Activated T-helper 1 cell treated with Interleukin-2 at 50 U/mL for 16 hours (primary cell): ENCODE results near the gene SPON2.
A peak's percentile ranks its signal among the peaks of the same experiment; 100 is the strongest.

Experiments used
- DNase-seq: peaks from one replicate; pipeline ENCODE4 v3.0.0-alpha.2; 2020; ENCODE audit warnings: low read depth

SPON2 gene

DNA sequence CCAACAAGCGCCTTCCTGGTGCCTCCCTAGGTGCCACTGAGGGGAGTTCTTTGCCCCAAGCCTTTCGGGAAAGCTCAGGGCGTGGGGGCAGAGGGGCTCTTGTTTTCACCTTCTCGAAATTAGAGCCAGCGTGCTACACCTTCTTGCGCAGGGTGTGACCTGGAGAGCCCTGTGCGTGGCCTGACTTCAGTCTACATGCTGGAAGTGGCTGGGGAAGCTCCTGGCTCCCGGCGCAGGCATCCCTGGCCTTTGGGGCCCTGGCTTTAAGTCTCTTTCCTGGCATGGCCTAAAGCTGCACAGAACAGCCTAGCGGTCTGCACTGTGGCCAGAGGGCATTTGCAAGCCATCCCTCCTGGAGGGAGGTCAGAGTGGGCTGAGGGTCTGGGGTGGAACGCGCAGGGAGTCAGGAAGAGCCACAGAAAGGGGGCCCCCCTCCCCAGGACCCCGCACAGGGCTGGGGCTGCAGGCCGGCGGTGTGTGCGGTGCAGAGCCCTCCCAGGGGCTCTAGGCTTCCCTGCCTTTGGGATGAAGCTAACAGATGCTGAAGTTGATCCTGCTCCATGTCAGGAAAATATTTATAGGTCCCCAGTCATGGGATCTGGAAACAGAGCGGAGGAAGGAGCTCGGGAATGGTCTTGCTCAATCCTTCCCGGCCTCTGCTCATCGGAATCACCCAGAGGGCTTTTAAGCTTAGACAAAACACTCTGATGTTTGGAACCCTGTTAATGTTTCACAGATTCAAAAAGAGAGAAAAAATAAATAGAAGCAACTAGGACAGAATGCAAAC is 781 bp upstream of the SPON2 start:
- DNase-seq: no peak

DNA sequence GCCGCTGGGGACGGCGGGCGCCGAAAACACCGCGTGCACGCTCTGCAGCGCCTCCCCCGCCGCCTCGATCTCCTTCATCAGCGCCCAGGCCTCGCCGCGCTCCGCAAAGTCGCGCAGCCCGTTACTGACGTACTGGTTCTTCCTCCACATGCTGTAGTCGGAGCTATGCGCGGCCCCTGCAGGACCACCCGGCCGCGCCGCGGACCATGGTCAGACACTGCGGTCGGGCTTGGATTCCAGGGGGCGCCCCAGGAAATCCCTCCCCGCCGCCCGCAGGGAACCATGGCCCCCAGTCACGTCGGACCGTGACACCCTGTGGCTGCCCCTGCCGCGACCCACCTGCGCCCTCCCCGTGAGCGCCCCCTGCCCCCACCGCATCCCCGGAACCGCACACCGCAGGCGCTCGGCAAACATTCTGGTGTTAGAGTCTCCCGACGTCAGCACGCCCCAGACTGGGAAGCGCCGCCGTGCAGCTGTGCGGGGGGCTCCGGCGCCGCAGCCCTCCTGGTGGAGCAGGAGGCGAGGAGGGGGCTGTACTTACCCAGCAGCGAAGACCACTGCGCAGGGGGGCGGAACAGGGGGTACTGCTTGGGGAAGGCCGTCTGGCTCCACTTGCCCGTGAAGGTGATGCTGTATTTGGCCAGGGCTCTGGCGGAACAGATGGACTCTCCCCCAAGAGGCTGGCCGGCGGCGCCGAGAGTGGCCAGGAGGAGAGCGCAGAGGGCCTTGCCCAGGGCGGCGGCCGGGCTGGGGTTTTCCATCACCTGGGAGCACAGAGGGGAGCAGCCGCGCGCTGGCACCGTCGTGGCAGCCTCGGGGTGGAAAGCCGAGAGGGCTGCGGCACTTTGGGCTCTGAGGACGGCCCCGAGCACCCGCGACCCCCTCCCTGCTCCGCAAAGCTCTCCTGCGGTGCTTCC is 814 bp downstream of the SPON2 start:
- DNase-seq: peak; percentile 33

GRCh38 chr4:1170976-1171310 is 1.4 kb downstream of the SPON2 start:
- no peak for DNase-seq

DNA sequence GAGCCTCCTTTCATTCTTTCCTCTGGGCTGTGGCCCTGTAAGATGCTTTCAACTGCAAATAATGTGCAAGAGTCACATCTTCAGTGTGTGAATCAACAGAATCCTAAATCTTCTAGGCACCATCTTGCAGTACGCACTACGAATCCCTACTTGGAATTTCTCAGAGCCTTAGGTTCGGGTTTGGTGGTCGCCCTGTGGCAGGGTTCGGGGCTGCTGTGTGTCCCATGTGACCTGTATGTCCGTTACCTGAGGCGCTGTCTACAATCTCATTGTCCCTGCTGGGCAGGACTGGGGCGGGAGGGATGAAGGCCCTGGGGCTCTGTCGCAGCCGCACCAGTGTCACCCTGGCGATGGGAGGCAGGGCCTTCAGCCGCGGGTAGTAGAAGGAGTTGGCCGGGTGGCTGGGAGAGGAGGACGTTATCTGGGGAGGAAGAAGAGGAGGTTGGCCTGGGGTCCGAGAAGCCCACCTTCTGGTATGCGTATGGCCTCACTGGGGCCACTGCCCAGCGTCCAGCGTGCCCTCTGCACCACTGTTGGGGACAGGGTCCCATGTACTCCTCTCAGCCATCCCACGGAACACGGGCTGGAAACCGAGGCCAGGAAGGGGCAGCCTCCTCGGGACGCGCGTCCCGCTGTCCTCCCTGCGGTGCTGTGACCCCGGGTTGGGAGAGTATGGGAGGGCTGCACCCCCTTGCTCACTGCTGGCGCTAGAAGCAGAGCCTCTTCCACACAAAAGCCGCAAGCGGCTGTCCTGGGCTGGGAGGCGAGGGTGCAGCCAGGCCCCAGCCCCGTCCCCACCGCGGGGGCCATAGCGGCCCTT is 2.0 kb downstream of the SPON2 start:
- no peak for DNase-seq

DNA sequence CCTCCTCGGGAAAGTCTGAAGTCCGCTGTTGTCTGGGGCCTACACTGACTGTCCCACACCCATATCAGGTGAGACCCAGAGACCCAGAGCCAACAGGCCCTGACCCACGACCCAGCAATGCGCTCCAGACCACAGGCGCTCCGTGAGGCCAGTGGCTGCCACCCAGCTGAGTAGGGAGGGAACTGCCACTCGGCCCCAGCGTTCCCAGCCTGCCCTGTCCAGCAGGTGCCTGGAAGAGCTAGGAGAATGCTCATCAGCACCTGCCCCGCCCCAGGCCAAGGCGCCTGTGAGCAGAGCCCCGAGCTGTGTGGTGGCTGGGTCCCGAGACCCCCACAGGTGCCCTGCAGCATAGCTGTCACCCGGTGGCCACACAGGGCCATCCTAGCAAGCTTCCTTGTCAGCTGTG is 2.7 kb downstream of the SPON2 start:
- DNase-seq: no peak

GRCh38 chr4:1169171-1169671 is 3.2 kb downstream of the SPON2 start:
- no peak for DNase-seq

DNA sequence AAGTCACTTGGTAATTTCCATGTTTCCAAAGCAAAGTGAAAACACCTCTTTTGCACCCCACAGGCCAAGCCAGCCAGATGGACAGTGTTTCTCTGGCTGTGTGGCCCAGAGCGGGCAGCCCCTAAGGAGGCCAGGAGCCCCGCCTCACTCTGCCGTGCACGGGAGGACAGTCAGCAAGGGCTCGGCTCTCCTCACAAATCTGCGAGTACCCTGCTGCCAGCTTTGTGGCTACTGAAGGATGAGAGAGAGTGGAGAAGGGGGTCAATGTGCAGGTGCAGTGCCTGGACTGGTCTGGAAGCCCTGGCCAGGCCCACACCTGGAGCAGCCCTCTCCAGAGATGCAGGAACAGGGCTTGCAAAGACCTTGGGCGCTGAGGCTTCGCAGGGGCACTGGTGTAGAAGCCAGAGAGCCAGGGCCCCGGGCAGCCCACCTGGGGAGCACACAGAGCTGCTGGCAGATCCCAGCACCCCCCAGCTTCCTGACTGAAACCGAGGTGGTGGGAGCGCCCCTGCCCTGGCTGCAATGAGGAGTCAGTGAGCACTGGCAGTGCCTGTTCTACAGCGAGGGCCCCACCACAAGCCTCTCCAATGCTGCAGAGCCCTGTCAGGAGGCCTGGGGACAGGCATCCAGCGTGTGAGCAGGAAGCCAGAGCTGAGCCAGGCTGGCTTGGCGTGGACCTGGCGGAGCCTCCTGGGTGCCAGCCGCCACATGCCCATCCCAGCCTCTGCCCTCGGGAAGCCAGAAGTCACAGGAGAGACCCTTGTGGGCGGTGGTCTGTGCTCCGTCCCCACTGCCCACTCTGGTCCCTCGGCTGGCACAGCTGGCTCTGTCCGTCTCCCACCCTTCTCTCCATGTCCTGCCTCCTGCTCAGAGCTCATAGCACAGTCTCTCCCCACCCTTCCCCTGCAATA is 3.9 kb downstream of the SPON2 start:
- DNase-seq: no peak

DNA sequence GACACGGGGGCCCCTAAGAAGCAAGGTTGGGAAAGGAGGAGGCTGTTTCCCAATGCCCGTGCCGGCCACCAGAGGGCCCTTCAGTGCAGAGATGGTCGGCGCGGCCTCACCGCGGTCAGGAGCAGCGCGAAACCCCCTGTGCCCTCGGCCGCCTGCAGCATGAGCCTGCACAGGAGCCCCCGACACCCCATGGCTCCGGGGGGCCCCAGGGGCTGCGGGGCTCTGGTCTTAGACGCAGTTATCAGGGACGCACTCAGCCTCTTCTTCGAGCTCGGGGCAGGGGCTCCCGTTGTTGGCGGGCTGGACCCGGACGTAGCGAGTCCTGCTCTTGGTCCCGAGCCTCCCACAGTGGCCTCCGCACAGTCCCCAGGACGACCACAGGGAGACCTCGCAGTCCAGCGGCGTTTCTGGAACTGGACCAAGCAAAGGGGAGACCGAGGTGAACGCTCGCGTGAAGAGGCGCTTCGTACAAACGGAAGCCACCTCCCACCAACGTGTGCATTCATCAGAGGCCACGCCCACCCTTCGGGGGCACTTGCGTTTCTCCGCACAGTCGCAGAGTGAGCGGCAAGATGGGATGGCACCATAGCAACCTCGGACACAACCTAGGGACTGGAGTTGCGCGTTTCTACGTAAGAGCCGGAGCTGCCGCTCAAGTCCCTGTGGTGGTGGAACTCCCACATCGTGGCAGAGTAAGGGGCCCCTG is 5.0 kb downstream of the SPON2 start:
- peak; percentile 67 for DNase-seq

DNA sequence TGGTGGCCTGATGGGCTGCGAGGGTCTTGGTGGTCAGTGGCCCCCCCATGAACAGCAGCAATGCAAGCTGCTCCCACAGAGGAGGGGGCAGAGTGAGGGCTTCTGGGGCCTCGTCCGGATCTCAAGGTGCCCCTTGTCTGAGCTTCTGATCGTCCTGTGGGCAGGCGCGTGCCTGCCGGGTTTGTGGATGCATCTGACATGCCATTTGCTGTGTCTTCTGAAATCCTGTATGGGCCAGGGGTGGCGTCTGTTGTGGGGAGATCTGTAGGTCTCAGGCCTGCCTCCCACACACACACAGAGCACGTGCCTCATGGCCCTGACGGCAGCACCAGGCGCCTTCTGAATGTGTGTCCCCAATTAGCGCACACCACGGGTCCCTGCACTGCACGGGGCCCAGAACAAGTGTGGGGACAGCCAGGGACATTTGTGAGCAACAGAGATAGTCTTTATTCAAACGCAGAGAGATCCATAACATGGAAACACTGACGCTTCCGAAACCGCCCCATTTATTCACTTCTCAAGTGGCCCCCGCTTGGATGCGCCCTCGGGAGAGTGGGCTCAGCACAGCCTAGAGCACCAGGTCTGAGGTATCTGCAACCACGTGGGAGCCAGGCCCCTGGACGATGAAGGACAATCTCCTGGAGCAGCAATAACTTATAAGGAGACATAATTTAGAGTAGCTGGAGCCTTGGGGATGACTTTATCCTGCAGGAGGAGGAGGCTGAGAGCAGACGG is 5.7 kb downstream of the SPON2 start:
- DNase-seq: no peak

GRCh38 chr4:1164956-1165545 is 7.3 kb downstream of the SPON2 start:
- no peak for DNase-seq

DNA sequence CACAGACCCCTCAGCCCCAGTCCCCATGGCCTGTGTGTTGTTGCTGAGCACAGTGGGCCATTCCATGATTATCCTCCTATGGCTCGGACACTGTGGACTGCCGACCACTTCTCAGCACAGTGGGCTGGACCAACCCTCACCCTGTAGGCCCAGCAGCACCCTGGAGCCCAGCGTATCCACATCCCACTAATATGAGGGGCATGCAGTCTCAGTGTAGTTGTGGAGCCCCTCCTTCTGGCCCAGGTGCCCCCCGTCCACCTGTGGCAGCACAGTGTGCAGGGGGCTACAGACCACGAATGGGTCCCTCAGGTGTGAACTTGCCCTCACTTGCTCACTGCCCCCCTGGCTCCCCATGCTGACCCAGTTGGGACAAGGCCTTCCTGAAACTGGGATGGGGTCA is 7.9 kb downstream of the SPON2 start:
- DNase-seq: no peak

DNA sequence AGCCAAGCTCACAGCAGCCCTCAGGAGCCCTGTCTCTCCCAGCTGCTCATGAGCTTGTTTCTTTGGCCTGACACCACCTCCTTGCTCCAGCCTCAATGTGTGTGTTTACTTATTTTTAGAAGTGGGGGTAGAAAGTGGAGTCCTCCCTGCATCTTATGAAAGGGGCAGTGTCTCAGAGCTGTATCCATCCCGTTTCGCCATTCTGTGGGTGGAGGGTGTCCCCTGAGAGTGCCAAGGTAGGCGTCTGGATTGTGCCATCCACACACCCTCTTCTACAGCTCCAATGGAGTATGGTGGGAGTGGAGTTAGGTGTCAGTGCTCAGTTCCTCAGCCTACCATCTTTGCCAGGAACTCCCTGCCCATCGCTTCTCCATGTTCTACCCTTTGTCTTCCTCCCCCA is 8.3 kb downstream of the SPON2 start:
- no peak for DNase-seq

DNA sequence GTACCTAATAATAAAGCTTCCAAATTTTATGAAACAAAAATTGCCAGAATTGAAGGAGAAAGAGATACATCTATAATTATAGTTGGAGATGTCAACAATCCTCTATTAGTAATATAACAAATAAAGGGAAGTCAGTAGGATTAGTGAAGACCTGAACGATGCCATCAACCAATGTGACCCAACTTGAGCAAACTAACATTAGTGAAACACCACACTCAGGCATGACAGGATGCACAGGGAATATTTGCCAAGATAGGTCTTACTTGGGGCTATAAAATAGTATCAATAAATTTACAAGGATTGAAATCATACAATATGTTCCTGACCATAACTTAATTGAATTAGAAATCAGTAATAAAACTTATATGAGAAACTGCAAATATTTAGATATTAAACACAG is 12.0 kb downstream of the SPON2 start:
- DNase-seq: no peak

GRCh38 chr4:1156069-1156468 is 16.3 kb downstream of the SPON2 start:
- no peak for DNase-seq

- no peak for DNase-seq
Observed at GRCh38 chr4:1155314-1155713, 17.1 kb downstream of the SPON2 start.

GRCh38 chr4:1154523-1155182 is 17.7 kb downstream of the SPON2 start:
- no peak for DNase-seq

DNA sequence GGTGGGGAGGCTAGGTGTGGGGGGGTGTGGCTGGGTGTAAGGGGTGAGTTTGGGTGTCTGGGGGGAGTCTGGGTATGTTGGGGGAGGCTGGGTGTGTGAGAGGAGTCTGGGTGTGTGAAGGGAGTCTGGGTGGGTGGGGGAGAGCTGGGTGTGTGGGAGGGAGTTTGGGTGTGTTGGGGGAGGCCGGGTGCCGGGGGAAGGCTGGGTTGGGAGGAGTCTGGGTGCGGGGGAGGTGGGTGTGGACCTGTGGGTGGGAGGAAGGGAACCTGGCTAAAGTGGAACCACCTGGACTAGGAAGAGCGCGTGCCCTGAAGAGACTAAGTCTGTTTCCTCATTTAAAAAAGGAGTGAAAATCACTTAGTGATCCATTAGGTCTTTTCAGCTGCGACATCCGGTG is 18.3 kb downstream of the SPON2 start:
- DNase-seq: no peak

DNA sequence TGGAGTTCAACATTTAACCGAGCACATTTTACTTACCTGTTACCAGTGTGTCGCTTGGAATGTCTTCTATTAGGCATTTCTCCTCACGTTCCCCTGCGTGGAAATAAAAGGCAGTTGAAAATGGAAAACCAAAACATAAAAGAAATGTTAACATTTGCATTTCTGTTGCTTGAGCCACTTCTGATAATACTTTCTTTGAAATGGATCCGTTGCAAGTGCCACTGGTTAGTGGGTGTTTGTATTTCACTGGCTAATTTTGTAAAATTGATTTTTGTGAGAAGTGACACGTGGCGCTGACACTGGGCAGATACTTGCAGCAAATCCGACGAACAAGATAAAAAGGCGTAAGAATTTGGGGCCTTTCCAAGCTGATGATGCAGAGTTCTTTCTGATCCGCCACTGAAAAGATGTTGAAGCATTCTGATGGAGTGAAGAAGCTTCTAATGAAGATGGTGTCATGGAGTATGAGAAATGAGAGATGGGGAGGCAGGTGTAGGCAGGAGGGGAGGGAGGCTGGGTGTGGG is 18.8 kb downstream of the SPON2 start:
- DNase-seq: no peak

GRCh38 chr4:1152290-1152689 is 20.1 kb downstream of the SPON2 start:
- DNase-seq: no peak
